ENCODE results near the gene PSMD8. TPM values are rescaled to one million over a fixed set of nuclear protein-coding genes. Genes with fewer than 3 reads are reported as not detected.
"Not testable (repeated sequence)": the region's sequence is repeated elsewhere in the genome, so short reads cannot be mapped to it uniquely, and the experiment has no call there.

PSMD8 gene
- total RNA-seq, 1 experiment from 2014 or later: 367 TPM

GRCh38 chr19:38405276-38405675 lies 30.9 kb downstream of the PSMD8 start:
- POLR2A ChIA-PET (ENCODE audit: unreplicated experiment): no interaction called here

GRCh38 chr19:38409631-38410133 lies 35.3 kb downstream of the PSMD8 start:
- Histone ChIP-seq H2AFZ (ENCODE audit: low read length) (no peak overlapping the region), H3K27me3 (ENCODE audit: low read length) (no peaks in the 10 kb centered on the region), H3K9me3 (ENCODE audit: low read length) (no peaks in the 10 kb centered on the region), H3K27ac (ENCODE audit: low read length) (no peak overlapping the region), H3K4me1 (ENCODE audit: insufficient read depth, low read length) (no peaks in the 10 kb centered on the region), H3K9ac (ENCODE audit: low read length) (no peak overlapping the region), H3K79me2 (ENCODE audit: low read length) (no peaks in the 10 kb centered on the region), H3K36me3 (ENCODE audit: low read depth, low read length) (no peaks in the 10 kb centered on the region), H3K9me2 (replicated peaks; ENCODE audit: low read length) (no peaks in the 10 kb centered on the region), H3F3A (ENCODE audit: low read length, unreplicated experiment) (no peaks in the 10 kb centered on the region), H4K20me1 (ENCODE audit: low read length) (no peaks in the 10 kb centered on the region), H3K4me2 (ENCODE audit: low read length) (no peak overlapping the region), H3K4me3 (ENCODE audit: low read length) (no peak overlapping the region)
- ChIA-PET POLR2A (ENCODE audit: unreplicated experiment) (no interaction called here), CTCF (interaction anchor here (0.6 kb wide), 1 partner anchor 199 kb away, joined by 4 read pairs; no protein-coding TSS in a partner anchor)
- intact Hi-C loops (cut with micrococcal nuclease): loop anchor here (10.0 kb wide), 1 partner anchor 545 kb away; no protein-coding TSS in a partner anchor
- DNase-seq (no peak), ATAC-seq (no peak)
- BruUV-seq (replicated peaks): no TSS peak
- TF ChIP-seq CTCF (conservative IDR thresholded peaks at IDR 0.05; ENCODE audit: low read depth, low read length): no peak
- no peak for TF ChIP-seq EZH2 (IDR thresholded peaks at IDR 0.05; ENCODE audit: low read length, unreplicated experiment)
- no peak for TF ChIP-seq EZH2phosphoT487 (IDR thresholded peaks at IDR 0.05; ENCODE audit: borderline replicate concordance, low read length)

More at GRCh38 chr19:38405276-38405675, 30.9 kb downstream of the PSMD8 start:
- CTCF ChIA-PET: no interaction called here
- Histone ChIP-seq H3K27ac (ENCODE audit: low read length) (no peak overlapping the region), H3F3A (ENCODE audit: low read length, unreplicated experiment) (no peaks in the 10 kb centered on the region), H3K79me2 (ENCODE audit: low read length) (0 out of 2 replicates have a peak, but pooled peaks cover 4% of the 10 kb centered on the region), H4K20me1 (ENCODE audit: low read length) (no peaks in the 10 kb centered on the region), H3K9me2 (replicated peaks; ENCODE audit: low read length) (no peaks in the 10 kb centered on the region), H3K27me3 (ENCODE audit: low read length) (no peaks in the 10 kb centered on the region), H3K36me3 (ENCODE audit: low read depth, low read length) (no peaks in the 10 kb centered on the region), H3K4me3 (ENCODE audit: low read length) (no peak overlapping the region), H3K4me1 (ENCODE audit: insufficient read depth, low read length) (peaks cover 8% of the 10 kb centered on the region; the same call in 1 of the 2 replicates), H2AFZ (ENCODE audit: low read length) (no peak overlapping the region), H3K9ac (ENCODE audit: low read length) (no peak overlapping the region), H3K9me3 (ENCODE audit: low read length) (no peaks in the 10 kb centered on the region), H3K4me2 (ENCODE audit: low read length) (no peak overlapping the region)
- ATAC-seq: no peak
- intact Hi-C loops (cut with micrococcal nuclease): loop anchor here (10.0 kb wide), 1 partner anchor 550 kb away; no protein-coding TSS in a partner anchor
- no TSS peak for BruUV-seq (replicated peaks)
- TF ChIP-seq CTCF (conservative IDR thresholded peaks at IDR 0.05; ENCODE audit: low read depth, low read length): no peak
- no peak for TF ChIP-seq EZH2 (IDR thresholded peaks at IDR 0.05; ENCODE audit: low read length, unreplicated experiment)
- no peak for TF ChIP-seq EZH2phosphoT487 (IDR thresholded peaks at IDR 0.05; ENCODE audit: borderline replicate concordance, low read length)
- no peak for DNase-seq

GRCh38 chr19:38410407-38410806 lies 36.0 kb downstream of the PSMD8 start:
- POLR2A ChIA-PET (ENCODE audit: unreplicated experiment); H3K36me3 ChIP-seq (ENCODE audit: low read depth, low read length); H3K4me3 ChIP-seq (ENCODE audit: low read length); H3K9me2 ChIP-seq (replicated peaks; ENCODE audit: low read length); H3K27ac ChIP-seq (ENCODE audit: low read length); ATAC-seq; H3K9me3 ChIP-seq (ENCODE audit: low read length); H3K4me1 ChIP-seq (ENCODE audit: insufficient read depth, low read length); DNase-seq; H4K20me1 ChIP-seq (ENCODE audit: low read length); CTCF ChIA-PET; H3K79me2 ChIP-seq (ENCODE audit: low read length); H2AFZ ChIP-seq (ENCODE audit: low read length); BruUV-seq (replicated peaks); H3K27me3 ChIP-seq (ENCODE audit: low read length); H3F3A ChIP-seq (ENCODE audit: low read length, unreplicated experiment); intact Hi-C loops (cut with micrococcal nuclease); H3K4me2 ChIP-seq (ENCODE audit: low read length); H3K9ac ChIP-seq (ENCODE audit: low read length): not testable (repeated sequence)

Measured in PC-3 (cell line).